ENCODE measurements around the gene HERC2.
"Not testable (repeated sequence)": the region's sequence is repeated elsewhere in the genome, so short reads cannot be mapped to it uniquely, and the experiment has no call there.

Gene HERC2

GRCh38 chr15:28125673-28126651 lies 196.0 kb downstream of the HERC2 start:
- DNase-seq = no peak

- no peak for DNase-seq
These were observed 197.1 kb downstream of the HERC2 start for GRCh38 chr15:28124841-28125240.

GRCh38 chr15:28123408-28124023 lies 198.5 kb downstream of the HERC2 start:
- DNase-seq = peak; percentile 78

GRCh38 chr15:28122038-28122949 lies 199.7 kb downstream of the HERC2 start:
- no peak for DNase-seq

- not testable (repeated sequence) for DNase-seq
These were observed 200.4 kb downstream of the HERC2 start for GRCh38 chr15:28121577-28121976.

GRCh38 chr15:28120359-28120640 lies 201.7 kb downstream of the HERC2 start:
- DNase-seq = no peak

GRCh38 chr15:28118531-28118930 lies 203.4 kb downstream of the HERC2 start:
- no peak for DNase-seq

GRCh38 chr15:28118083-28118482 lies 203.9 kb downstream of the HERC2 start:
- DNase-seq = no peak

- DNase-seq = no peak
These were observed 204.5 kb downstream of the HERC2 start for GRCh38 chr15:28117432-28117990.

GRCh38 chr15:28116521-28117431 lies 205.2 kb downstream of the HERC2 start:
- no peak for DNase-seq

- no peak for DNase-seq
These were observed 206.1 kb downstream of the HERC2 start for GRCh38 chr15:28115871-28116270.

- no peak for DNase-seq
These were observed 207.0 kb downstream of the HERC2 start for GRCh38 chr15:28114721-28115622.

GRCh38 chr15:28114114-28114455 lies 207.9 kb downstream of the HERC2 start:
- no peak for DNase-seq

- DNase-seq = no peak
These were observed 208.4 kb downstream of the HERC2 start for GRCh38 chr15:28113394-28114113.

- no peak for DNase-seq
These were observed 209.0 kb downstream of the HERC2 start for GRCh38 chr15:28112962-28113361.

GRCh38 chr15:28112101-28112760 lies 209.7 kb downstream of the HERC2 start:
- DNase-seq = no peak

GRCh38 chr15:28111543-28111942 lies 210.4 kb downstream of the HERC2 start:
- no peak for DNase-seq

- no peak for DNase-seq
These were observed 211.5 kb downstream of the HERC2 start for GRCh38 chr15:28110481-28110881.

GRCh38 chr15:28109626-28110455 lies 212.1 kb downstream of the HERC2 start:
- DNase-seq = no peak

All from left hindlimb (tissue), 1 donor.